Measurements from ENCODE around the gene CLSTN2.

- TF ChIP-seq CTCF (IDR thresholded peaks at IDR 0.05) (no peak), POLR2A (IDR thresholded peaks at IDR 0.05) (no peak)
Measured at GRCh38 chr3:139994891-139995290, 59.9 kb downstream of the CLSTN2 start.

Measured in tibial nerve (tissue), 3 donors.